ENCODE results near the gene RASGRF2.
"Not testable (repeated sequence)": the region's sequence is repeated elsewhere in the genome, so short reads cannot be mapped to it uniquely, and the experiment has no call there.

Gene RASGRF2

DNA sequence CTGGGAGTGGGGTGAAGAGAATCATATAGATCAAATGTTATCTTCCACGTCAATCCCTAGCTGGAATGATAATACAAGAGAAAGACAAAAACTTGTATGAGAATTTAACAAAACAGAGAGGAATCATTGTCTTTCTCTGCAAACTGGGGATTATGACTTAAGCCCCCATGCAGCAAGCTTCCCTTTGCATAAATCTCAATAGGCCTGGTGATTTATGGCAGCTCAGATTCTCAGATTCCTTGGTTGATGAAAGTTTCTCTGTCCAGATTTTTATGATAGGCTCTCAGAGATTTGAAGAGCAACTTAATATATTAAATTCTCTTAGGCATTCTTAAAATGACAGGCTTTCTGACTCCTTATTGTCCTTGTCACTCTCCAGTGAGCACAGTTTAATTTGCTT is 56.0 kb downstream of the RASGRF2 start:
- no peak for DNase-seq (ENCODE audit: low read depth in 1 of 2, low spot score in 1 of 2)
- Histone ChIP-seq H3K27ac (replicated peaks) (no peak overlapping the region), H3K4me3 (replicated peaks; ENCODE audit: insufficient read depth, low read length) (no peak overlapping the region), H3K27me3 (ENCODE audit: insufficient read depth, poor library complexity, severe bottlenecking) (no peaks in the 10 kb centered on the region)
- TF ChIP-seq, protein P1, sequence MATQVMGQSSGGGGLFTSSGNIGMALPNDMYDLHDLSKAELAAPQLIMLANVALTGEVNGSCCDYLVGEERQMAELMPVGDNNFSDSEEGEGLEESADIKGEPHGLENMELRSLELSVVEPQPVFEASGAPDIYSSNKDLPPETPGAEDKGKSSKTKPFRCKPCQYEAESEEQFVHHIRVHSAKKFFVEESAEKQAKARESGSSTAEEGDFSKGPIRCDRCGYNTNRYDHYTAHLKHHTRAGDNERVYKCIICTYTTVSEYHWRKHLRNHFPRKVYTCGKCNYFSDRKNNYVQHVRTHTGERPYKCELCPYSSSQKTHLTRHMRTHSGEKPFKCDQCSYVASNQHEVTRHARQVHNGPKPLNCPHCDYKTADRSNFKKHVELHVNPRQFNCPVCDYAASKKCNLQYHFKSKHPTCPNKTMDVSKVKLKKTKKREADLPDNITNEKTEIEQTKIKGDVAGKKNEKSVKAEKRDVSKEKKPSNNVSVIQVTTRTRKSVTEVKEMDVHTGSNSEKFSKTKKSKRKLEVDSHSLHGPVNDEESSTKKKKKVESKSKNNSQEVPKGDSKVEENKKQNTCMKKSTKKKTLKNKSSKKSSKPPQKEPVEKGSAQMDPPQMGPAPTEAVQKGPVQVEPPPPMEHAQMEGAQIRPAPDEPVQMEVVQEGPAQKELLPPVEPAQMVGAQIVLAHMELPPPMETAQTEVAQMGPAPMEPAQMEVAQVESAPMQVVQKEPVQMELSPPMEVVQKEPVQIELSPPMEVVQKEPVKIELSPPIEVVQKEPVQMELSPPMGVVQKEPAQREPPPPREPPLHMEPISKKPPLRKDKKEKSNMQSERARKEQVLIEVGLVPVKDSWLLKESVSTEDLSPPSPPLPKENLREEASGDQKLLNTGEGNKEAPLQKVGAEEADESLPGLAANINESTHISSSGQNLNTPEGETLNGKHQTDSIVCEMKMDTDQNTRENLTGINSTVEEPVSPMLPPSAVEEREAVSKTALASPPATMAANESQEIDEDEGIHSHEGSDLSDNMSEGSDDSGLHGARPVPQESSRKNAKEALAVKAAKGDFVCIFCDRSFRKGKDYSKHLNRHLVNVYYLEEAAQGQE (IDR thresholded peaks at IDR 0.05; ENCODE audit: insufficient replicate concordance, low read depth): no peak
- TF ChIP-seq GABPA (IDR thresholded peaks at IDR 0.05; ENCODE audit: low read depth) (no peak), SPI1 (IDR thresholded peaks at IDR 0.05; ENCODE audit: borderline replicate concordance, low read depth) (no peak), POLR2AphosphoS5 (IDR thresholded peaks at IDR 0.05; ENCODE audit: low read depth) (no peak)
- TF ChIP-seq, protein P2, sequence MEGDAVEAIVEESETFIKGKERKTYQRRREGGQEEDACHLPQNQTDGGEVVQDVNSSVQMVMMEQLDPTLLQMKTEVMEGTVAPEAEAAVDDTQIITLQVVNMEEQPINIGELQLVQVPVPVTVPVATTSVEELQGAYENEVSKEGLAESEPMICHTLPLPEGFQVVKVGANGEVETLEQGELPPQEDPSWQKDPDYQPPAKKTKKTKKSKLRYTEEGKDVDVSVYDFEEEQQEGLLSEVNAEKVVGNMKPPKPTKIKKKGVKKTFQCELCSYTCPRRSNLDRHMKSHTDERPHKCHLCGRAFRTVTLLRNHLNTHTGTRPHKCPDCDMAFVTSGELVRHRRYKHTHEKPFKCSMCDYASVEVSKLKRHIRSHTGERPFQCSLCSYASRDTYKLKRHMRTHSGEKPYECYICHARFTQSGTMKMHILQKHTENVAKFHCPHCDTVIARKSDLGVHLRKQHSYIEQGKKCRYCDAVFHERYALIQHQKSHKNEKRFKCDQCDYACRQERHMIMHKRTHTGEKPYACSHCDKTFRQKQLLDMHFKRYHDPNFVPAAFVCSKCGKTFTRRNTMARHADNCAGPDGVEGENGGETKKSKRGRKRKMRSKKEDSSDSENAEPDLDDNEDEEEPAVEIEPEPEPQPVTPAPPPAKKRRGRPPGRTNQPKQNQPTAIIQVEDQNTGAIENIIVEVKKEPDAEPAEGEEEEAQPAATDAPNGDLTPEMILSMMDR (IDR thresholded peaks at IDR 0.05; ENCODE audit: insufficient read depth, low read length): no peak

DNA sequence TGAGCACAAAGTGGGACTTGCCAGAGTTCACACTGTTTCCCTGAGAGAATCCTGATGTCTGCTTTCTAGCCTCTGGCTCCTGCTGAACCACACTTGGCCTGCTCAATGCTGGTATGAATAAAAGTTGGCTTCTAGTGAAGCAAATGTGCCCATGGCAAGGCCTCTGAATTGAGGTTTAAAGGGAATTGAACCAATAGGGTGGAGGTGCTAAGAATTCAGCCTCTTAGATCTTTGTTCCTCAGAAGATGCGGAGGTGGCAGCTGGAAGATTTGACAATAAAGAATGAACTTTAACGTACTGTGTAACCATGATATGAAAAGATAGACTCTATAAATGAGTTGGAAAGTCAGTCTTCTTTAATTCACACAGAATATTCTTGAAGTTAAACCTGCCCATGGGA is 57.2 kb downstream of the RASGRF2 start:
- DNase-seq (ENCODE audit: low read depth in 1 of 2, low spot score in 1 of 2): no peak
- TF ChIP-seq, protein P1 (IDR thresholded peaks at IDR 0.05; ENCODE audit: insufficient replicate concordance, low read depth): no peak
- TF ChIP-seq, protein P2 (IDR thresholded peaks at IDR 0.05; ENCODE audit: insufficient read depth, low read length): no peak
- no peak for TF ChIP-seq SPI1 (IDR thresholded peaks at IDR 0.05; ENCODE audit: borderline replicate concordance, low read depth)
- no peak for TF ChIP-seq POLR2AphosphoS5 (IDR thresholded peaks at IDR 0.05; ENCODE audit: low read depth)
- TF ChIP-seq GABPA (IDR thresholded peaks at IDR 0.05; ENCODE audit: low read depth): no peak
- no peaks in the 10 kb centered on the region for H3K27me3 ChIP-seq (ENCODE audit: insufficient read depth, poor library complexity, severe bottlenecking)
- H3K27ac ChIP-seq (replicated peaks): no peak overlapping the region
- H3K4me3 ChIP-seq (replicated peaks; ENCODE audit: insufficient read depth, low read length): no peak overlapping the region

DNA sequence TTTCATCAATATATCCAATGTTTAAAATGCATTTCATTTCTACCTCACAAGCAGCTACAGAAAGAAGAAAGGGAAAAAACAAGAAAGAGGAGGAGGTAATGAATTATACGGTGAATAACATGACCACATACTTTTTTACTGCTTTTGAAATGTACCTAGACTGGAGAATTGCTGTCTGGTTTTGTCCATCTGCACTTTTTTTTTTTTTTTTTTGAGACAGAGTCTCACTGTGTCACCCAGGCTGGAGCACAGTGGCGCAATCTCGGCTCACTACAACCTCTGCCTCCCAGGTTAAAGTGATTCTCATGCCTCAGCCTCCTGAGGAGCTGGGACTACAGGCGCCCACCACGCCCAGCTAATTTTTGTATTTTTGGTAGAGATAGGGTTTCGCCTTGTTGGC is 58.4 kb downstream of the RASGRF2 start:
- H3K27ac ChIP-seq (replicated peaks); H3K4me3 ChIP-seq (replicated peaks; ENCODE audit: insufficient read depth, low read length); DNase-seq (ENCODE audit: low read depth in 1 of 2, low spot score in 1 of 2); H3K27me3 ChIP-seq (ENCODE audit: insufficient read depth, poor library complexity, severe bottlenecking): not testable (repeated sequence)

DNA sequence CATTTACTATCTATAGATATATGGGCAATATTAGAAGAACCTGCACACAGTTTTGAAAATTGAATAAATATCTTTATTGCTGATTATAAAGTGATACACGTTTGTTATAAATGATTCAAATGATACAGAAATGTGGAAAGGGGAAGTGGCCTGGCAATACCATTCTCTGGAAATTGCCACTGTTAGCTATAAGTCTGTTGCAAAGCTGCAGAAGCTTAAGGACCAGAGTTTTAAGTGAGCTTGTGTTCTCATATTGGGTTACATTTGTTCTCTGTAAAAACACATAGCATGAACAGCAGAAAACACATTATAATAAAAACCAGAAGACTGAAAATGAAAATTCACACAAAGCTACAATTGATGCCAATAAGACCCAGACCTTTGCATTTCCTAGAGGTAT is 59.6 kb downstream of the RASGRF2 start:
- no peak overlapping the region for H3K4me3 ChIP-seq (replicated peaks; ENCODE audit: insufficient read depth, low read length)
- DNase-seq (ENCODE audit: low read depth in 1 of 2, low spot score in 1 of 2): no peak
- H3K27me3 ChIP-seq (ENCODE audit: insufficient read depth, poor library complexity, severe bottlenecking): no peaks in the 10 kb centered on the region

More for the DNA sequence above, 59.6 kb downstream of the RASGRF2 start:
- TF ChIP-seq POLR2AphosphoS5 (IDR thresholded peaks at IDR 0.05; ENCODE audit: low read depth): no peak
- TF ChIP-seq GABPA (IDR thresholded peaks at IDR 0.05; ENCODE audit: low read depth): no peak
- TF ChIP-seq SPI1 (IDR thresholded peaks at IDR 0.05; ENCODE audit: borderline replicate concordance, low read depth): peak; percentile 45; the same call in 1 of the 2 replicates
- TF ChIP-seq, protein P1 (IDR thresholded peaks at IDR 0.05; ENCODE audit: insufficient replicate concordance, low read depth): no peak
- TF ChIP-seq, protein P2 (IDR thresholded peaks at IDR 0.05; ENCODE audit: insufficient read depth, low read length): no peak
- no peak overlapping the region for H3K27ac ChIP-seq (replicated peaks)
